T-cell (primary cell): ENCODE data around the gene ZDHHC6. TPM values are rescaled to one million over a fixed set of nuclear protein-coding genes. Genes with fewer than 3 reads are reported as not detected.

Source experiments
- ATAC-seq, 4 experiments: fragments of 200-7000 bp in 3 of 4; fragments of 150-1000 bp in 1 of 4; cut with Tn5 transposase; replicated peaks in 1 of 4; 1 replicate in 3 of 4; 2 replicates in 1 of 4; pipeline ENCODE4 v1.10.0; 2021; ENCODE audit warnings: moderate library complexity in 3 of 4, mild to moderate bottlenecking in 2 of 4, moderate number of reproducible peaks in 1 of 4
- CTCF ChIA-PET, 2 donors: fragments of 300-600 bp; sonication (Branson Sonifier 250); formaldehyde crosslinking; loops; one replicate each; lab custom pipeline; 2022; ENCODE audit warnings: antibody characterized with exemption in 2 of 2; lab: Charles Lee
- POLR2A ChIA-PET, 2 donors: fragments of 300-600 bp; sonication (Branson Sonifier 250); formaldehyde crosslinking; loops; one replicate each; lab custom pipeline; 2022; ENCODE audit warnings: antibody characterized with exemption in 2 of 2; lab: Charles Lee
- DNase-seq, 35 experiments: peaks; one replicate each; pipeline versions ENCODE4 v3.0.0 to v3.0.0-alpha.2; 2013 to 2023
- H3K27ac ChIP-seq: one replicate; pipeline ENCODE4 v1.5.1; 2013; ENCODE audit warnings: low read length
- H3K27me3 ChIP-seq, 2 experiments: replicated peaks in 1 of 2; 1 replicate in 1 of 2; 2 replicates in 1 of 2; pipeline versions ENCODE4 v1.6.1 to v1.7.0; 2013; ENCODE audit warnings: low read length in 1 of 2, mixed read lengths in 1 of 2; ENCODE audit not compliant: control insufficient read depth in 2 of 2, insufficient read depth in 2 of 2; ENCODE audit errors: extremely low read depth in 1 of 2
- H3K36me3 ChIP-seq, 2 donors: 1 replicate in 1 of 2; 2 replicates in 1 of 2; pipeline versions ENCODE4 v1.6.1 to v1.7.0; 2013; ENCODE audit warnings: low read length in 1 of 2; ENCODE audit not compliant: control insufficient read depth in 2 of 2, insufficient read depth in 1 of 2; ENCODE audit errors: extremely low read depth in 1 of 2
- H3K4me1 ChIP-seq, 2 experiments: 1 replicate in 1 of 2; 2 replicates in 1 of 2; pipeline versions ENCODE4 v1.6.1 to v1.7.0; 2013; ENCODE audit warnings: low read length in 2 of 2, mixed read lengths in 1 of 2; ENCODE audit not compliant: insufficient read depth in 2 of 2, control insufficient read depth in 1 of 2; ENCODE audit errors: extremely low read depth in 1 of 2
- H3K4me3 ChIP-seq, 2 donors: 1 replicate in 1 of 2; 2 replicates in 1 of 2; pipeline versions ENCODE4 v1.5.1 to v1.7.0; 2013; ENCODE audit warnings: mild to moderate bottlenecking in 2 of 2, low read length in 1 of 2, moderate library complexity in 1 of 2; ENCODE audit not compliant: control insufficient read depth in 1 of 2; ENCODE audit errors: extremely low read depth in 1 of 2
- H3K9me3 ChIP-seq: 2 replicates; pipeline ENCODE4 v1.7.0; 2013
- H3K27ac Mint-ChIP-seq, 2 donors: one replicate each; pipeline ENCODE4 v1.8.0; 2020 to 2021; ENCODE audit warnings: mild to moderate bottlenecking in 2 of 2, mixed read lengths in 2 of 2
- H3K27me3 Mint-ChIP-seq, 2 donors: one replicate each; pipeline ENCODE4 v1.8.0; 2021 to 2022; ENCODE audit warnings: mixed read lengths in 2 of 2
- H3K36me3 Mint-ChIP-seq: one replicate; pipeline ENCODE4 v1.8.0; 2021; ENCODE audit warnings: mixed read lengths
- H3K4me1 Mint-ChIP-seq, 3 donors: one replicate each; pipeline ENCODE4 v1.8.0; 2020 to 2022; ENCODE audit warnings: mixed read lengths in 3 of 3, mild to moderate bottlenecking in 1 of 3
- H3K4me3 Mint-ChIP-seq, 3 donors: one replicate each; pipeline ENCODE4 v1.8.0; 2020 to 2022; ENCODE audit warnings: mild to moderate bottlenecking in 3 of 3, mixed read lengths in 3 of 3, moderate library complexity in 3 of 3
- H3K9me3 Mint-ChIP-seq, 3 donors: one replicate each; pipeline ENCODE4 v1.8.0; 2020 to 2022; ENCODE audit warnings: mixed read lengths in 3 of 3
- WGBS: methylation state at CpG from one replicate; pipeline ENCODE4 v1.1.5; 2013; ENCODE audit warnings: missing lambda C conversion rate; ENCODE audit not compliant: insufficient coverage; 5-methylcytosine and 5-hydroxymethylcytosine counted together
- total RNA-seq, 35 experiments: library from RNA in 6 of 35; stranded (reverse) in 6 of 35; fragments of 120-200 nt in 1 of 35; gene quantifications; one replicate each; pipeline versions ENCODE4 v1.2.1 to v1.2.4 and lab custom pipeline; 2013 to 2026

ZDHHC6 gene
- total RNA-seq, 5 donors from 2014 or later (not counting 1 experiment from before 2014, with no cell fraction given) = 39.4 to 51.4 (median 45.9) TPM

DNA sequence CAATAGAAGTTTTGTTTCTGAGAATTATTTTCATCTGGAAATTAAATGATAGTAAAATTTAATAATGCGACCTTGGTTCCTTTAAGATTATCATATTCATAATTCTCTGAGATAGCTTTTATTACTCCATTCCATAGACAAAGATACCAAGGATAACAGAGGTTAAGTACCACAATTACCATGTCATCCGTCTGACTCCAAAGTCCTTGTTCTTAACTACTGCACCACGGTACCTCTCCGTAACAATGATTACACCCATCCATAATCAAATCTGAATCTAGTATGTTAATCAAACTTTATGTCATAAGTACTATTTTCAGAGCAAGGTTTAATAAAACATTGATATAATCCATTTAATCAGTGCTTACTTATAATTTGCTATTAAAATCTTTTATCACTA is 8.4 kb downstream of the ZDHHC6 start:
- no peaks in the 10 kb centered on the region for H3K27me3 ChIP-seq
- Mint-ChIP-seq H3K4me3 (no peak overlapping the region), H3K9me3 (no peaks in the 10 kb centered on the region), H3K27me3 (no peaks in the 10 kb centered on the region), H3K36me3 (peaks cover 37% of the 10 kb centered on the region), H3K4me1 (peaks cover 4 to 20% (median 15%) of the 10 kb centered on the region in 3 donors), H3K27ac (no peak overlapping the region)
- no peak for ATAC-seq
- peaks cover 16 to 61% of the 10 kb centered on the region in 2 donors for H3K36me3 ChIP-seq
- no peaks in the 10 kb centered on the region for H3K4me1 ChIP-seq
- CTCF ChIA-PET = no interaction called here
- H3K27ac ChIP-seq = no peak overlapping the region
- no CpG with 5 or more reads among the region's 4 CpGs for WGBS
- POLR2A ChIA-PET = no interaction called here
- no peak overlapping the region for H3K4me3 ChIP-seq
- DNase-seq = no peak
- H3K9me3 ChIP-seq = no peaks in the 10 kb centered on the region

DNA sequence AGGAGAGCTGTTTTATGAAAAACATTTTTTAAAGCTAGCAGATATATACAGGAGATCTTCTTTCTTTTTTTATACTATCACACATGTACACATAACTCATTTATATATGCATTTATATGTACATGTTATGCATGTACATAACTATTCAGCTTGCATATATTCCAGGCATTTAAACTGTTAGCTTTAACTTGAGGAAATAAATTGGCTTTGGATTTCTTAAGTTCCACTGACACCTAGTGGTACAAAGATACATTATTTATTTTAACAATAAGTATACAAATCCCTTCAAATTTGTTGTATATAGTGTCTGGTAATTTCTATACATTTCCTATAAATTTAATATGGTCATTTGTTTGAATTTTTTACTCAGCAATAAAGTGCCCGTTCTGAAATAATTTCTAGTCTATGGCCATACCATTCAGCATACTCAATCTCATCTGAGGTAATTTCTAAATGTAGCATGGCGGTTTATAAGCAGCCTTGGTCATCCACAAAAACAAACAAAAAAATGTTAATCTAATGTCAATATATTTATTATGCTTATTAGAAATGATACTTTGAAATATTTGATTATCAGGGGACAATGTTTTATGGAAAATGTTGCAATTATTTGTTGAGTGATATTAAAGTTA is 11.6 kb downstream of the ZDHHC6 start:
- DNase-seq (peak in 1 of 35 experiments; percentile 49), ATAC-seq (no peak)
- H3K36me3 Mint-ChIP-seq = peaks cover 24% of the 10 kb centered on the region
- Histone ChIP-seq H3K4me1 (no peaks in the 10 kb centered on the region), H3K9me3 (no peaks in the 10 kb centered on the region), H3K36me3 (peaks cover 16 to 72% of the 10 kb centered on the region in 2 donors), H3K27me3 (no peaks in the 10 kb centered on the region), H3K27ac (no peak overlapping the region), H3K4me3 (no peak overlapping the region)
- WGBS = no CpG with 5 or more reads among the region's 2 CpGs
- CTCF ChIA-PET = interaction anchor here (0.6 to 1.8 kb wide), 14 partner anchors 9 to 320 kb away, joined by 3 to 7 read pairs (median 5); partner anchors contain the start of genes VTI1A (in 1 of the 2) and ZDHHC6 (in 1 of the 2)
- H3K27ac Mint-ChIP-seq = peak overlapping the region in 1 of 2 donors; percentile 52
- peaks cover 0 to 2% (median 0%) of the 10 kb centered on the region in 3 donors for H3K4me1 Mint-ChIP-seq
- H3K27me3 Mint-ChIP-seq = no peaks in the 10 kb centered on the region
- POLR2A ChIA-PET = interaction anchor here in 1 of 2 donors (1.2 kb wide), 1 partner anchor 12 kb away, joined by 3 read pairs; the partner anchor contains the start of gene VTI1A
- H3K4me3 Mint-ChIP-seq = no peak overlapping the region
- H3K9me3 Mint-ChIP-seq = no peaks in the 10 kb centered on the region

DNA sequence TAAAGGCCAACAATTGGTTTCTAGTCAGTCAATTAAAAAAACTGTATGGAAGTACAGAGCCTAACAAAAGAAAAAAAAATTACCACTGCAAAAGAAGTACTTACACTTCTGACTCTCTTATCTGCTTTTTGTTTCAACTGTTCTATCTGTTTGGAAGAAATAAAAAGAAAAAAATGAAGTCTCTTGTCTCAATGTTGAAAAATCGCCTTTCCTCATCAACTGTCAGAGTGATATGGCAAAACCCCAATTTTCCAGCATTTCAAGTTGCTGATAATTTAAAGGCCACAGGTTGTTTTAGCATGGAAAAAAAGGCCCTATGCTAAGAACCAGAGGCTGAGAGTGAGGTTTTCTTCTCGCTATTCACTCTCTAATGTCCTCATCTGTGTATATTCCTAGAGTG is 13.6 kb downstream of the ZDHHC6 start:
- H3K27ac ChIP-seq = no peak overlapping the region
- Mint-ChIP-seq H3K4me1 (peaks cover 0 to 5% (median 2%) of the 10 kb centered on the region in 3 donors), H3K36me3 (peaks cover 26% of the 10 kb centered on the region), H3K27ac (no peak overlapping the region), H3K27me3 (no peaks in the 10 kb centered on the region), H3K9me3 (no peaks in the 10 kb centered on the region), H3K4me3 (no peak overlapping the region)
- WGBS = no CpG with 5 or more reads among the region's 2 CpGs
- H3K27me3 ChIP-seq = no peaks in the 10 kb centered on the region
- no peaks in the 10 kb centered on the region for H3K4me1 ChIP-seq
- no peaks in the 10 kb centered on the region for H3K9me3 ChIP-seq
- no peak overlapping the region for H3K4me3 ChIP-seq
- CTCF ChIA-PET = interaction anchor here in 1 of 2 donors (1.1 kb wide), 1 partner anchor 8 kb away, joined by 3 read pairs; no protein-coding TSS in a partner anchor
- POLR2A ChIA-PET = no interaction called here
- DNase-seq (no peak), ATAC-seq (no peak)
- H3K36me3 ChIP-seq = peaks cover 15 to 75% of the 10 kb centered on the region in 2 donors

DNA sequence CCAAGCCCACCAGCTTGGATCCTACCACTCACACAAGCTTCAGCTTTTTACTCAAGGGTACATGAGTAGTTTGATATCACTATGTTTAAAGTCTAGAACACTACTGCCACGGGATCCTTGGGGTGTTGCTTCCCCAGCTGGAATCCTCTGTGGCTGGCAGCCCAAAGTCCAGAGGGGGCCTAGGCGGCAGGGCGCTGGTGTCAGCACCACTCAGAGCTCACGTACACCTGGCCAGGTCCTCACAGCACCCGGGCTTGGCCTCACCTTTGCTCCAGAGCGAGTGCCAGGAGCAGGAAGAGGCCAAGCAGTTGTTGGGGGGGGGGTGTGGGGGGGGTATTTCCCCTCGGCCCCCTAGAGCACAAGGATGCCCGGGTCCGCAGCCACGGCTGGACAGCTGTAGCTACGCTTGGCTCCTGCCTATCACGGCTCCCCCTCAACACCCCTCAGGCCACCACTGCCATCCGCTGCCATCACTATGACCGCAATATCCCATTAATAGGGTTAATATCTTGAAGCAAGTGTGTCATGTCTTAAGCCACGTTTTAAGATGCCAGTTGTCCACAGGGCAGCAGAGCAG is 17.0 kb downstream of the ZDHHC6 start:
- H3K27me3 Mint-ChIP-seq = no peaks in the 10 kb centered on the region
- no peak overlapping the region for H3K27ac ChIP-seq
- ChIA-PET CTCF (no interaction called here), POLR2A (no interaction called here)
- H3K36me3 ChIP-seq = peaks cover 4 to 88% of the 10 kb centered on the region in 2 donors
- H3K27me3 ChIP-seq = no peaks in the 10 kb centered on the region
- DNase-seq = no peak
- H3K9me3 ChIP-seq = no peaks in the 10 kb centered on the region
- no peak for ATAC-seq
- no peaks in the 10 kb centered on the region for H3K4me1 ChIP-seq
- peaks cover 42% of the 10 kb centered on the region for H3K36me3 Mint-ChIP-seq
- peaks cover 0 to 5% (median 0%) of the 10 kb centered on the region in 3 donors for H3K4me1 Mint-ChIP-seq
- H3K4me3 Mint-ChIP-seq = no peak overlapping the region
- no peak overlapping the region for H3K4me3 ChIP-seq
- WGBS = 100% methylated on average over 3 of the region's 15 CpGs
- peak overlapping the region; percentile 65 to 66 for H3K27ac Mint-ChIP-seq
- no peaks in the 10 kb centered on the region for H3K9me3 Mint-ChIP-seq

DNA sequence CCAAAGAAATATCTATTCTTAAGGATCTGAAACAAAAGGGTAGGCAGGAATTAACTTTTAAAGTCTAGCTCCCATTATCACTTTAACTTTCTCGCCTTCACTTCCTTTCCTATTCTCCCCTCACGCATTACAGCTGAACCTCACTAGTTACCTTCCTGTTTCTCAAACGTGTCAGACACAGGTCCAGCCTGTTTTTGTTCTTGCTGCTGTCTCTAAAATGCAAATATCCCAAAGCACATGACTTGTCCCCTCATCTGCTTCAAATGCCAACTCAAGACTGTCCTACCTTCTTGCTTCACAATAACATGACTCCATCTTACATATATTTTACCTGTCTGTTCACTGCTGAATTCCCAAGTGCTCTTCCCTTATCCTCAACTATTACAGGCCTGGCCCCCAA is 17.6 kb downstream of the ZDHHC6 start:
- H3K4me1 ChIP-seq = no peaks in the 10 kb centered on the region
- Mint-ChIP-seq H3K36me3 (peaks cover 45% of the 10 kb centered on the region), H3K27me3 (no peaks in the 10 kb centered on the region), H3K4me1 (peaks cover 0 to 5% (median 0%) of the 10 kb centered on the region in 3 donors), H3K27ac (peak overlapping the region; percentile 65 to 66), H3K9me3 (no peaks in the 10 kb centered on the region), H3K4me3 (no peak overlapping the region)
- DNase-seq (no peak), ATAC-seq (no peak)
- no peaks in the 10 kb centered on the region for H3K27me3 ChIP-seq
- no peaks in the 10 kb centered on the region for H3K9me3 ChIP-seq
- H3K4me3 ChIP-seq = no peak overlapping the region
- H3K27ac ChIP-seq = no peak overlapping the region
- CTCF ChIA-PET = interaction anchor here in 1 of 2 donors (0.6 to 0.7 kb wide), 2 partner anchors 15 to 315 kb away, joined by 3 read pairs; no protein-coding TSS in a partner anchor
- 54% methylated on average over 3 of the region's 3 CpGs for WGBS
- H3K36me3 ChIP-seq = peaks cover 4 to 90% of the 10 kb centered on the region in 2 donors
- POLR2A ChIA-PET = interaction anchor here in 1 of 2 donors (0.6 kb wide), 1 partner anchor 12 kb away, joined by 4 read pairs; no protein-coding TSS in a partner anchor

DNA sequence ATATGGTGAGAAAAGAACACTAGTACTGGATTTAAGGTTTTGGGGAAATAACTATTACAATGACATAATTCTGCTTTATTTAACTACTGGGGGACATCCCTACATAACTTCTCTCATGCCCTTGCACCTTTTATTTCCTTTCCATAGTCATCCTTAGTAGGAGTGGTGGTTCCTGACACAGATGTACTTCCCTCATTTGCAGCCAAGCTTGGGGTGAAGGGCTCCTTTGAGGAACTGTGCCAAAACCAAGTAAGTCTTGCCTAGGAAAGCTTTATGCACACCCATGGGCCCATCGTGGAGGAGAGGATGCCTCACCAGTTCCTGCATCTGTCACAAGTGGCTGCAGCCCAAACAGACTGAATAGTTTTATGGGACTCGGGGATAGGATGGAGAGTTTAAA is 20.6 kb downstream of the ZDHHC6 start:
- peaks cover 0 to 5% (median 0%) of the 10 kb centered on the region in 3 donors for H3K4me1 Mint-ChIP-seq
- H3K4me3 ChIP-seq = no peak overlapping the region
- H3K9me3 ChIP-seq = no peaks in the 10 kb centered on the region
- no CpG with 5 or more reads among the region's 2 CpGs for WGBS
- ChIA-PET CTCF (interaction anchor here (0.7 to 1.8 kb wide), 6 partner anchors 9 to 991 kb away, joined by 3 to 5 read pairs (median 4); partner anchors contain the start of gene ACSL5 (in 1 of the 2)), POLR2A (no interaction called here)
- no peaks in the 10 kb centered on the region for H3K4me1 ChIP-seq
- no peak overlapping the region for H3K4me3 Mint-ChIP-seq
- no peaks in the 10 kb centered on the region for H3K27me3 Mint-ChIP-seq
- H3K9me3 Mint-ChIP-seq = no peaks in the 10 kb centered on the region
- DNase-seq = no peak
- no peaks in the 10 kb centered on the region for H3K27me3 ChIP-seq
- ATAC-seq = no peak
- peak overlapping the region; percentile 18 to 38 for H3K27ac Mint-ChIP-seq
- peaks cover 55% of the 10 kb centered on the region for H3K36me3 Mint-ChIP-seq
- no peak overlapping the region for H3K27ac ChIP-seq
- H3K36me3 ChIP-seq = peaks cover 4 to 90% of the 10 kb centered on the region in 2 donors
